ENCODE data around the gene MAK. TPM values are rescaled to one million over a fixed set of nuclear protein-coding genes. Genes with fewer than 3 reads are reported as not detected.

The MAK gene
- total and polyA plus RNA-seq, 4 donors, result 0.02 to 0.26 (median 0.13) TPM

- no peak for DNase-seq (ENCODE audit: low spot score)
- no peak overlapping the region for H3K4me3 ChIP-seq (ENCODE audit: low read depth in 1 of 3, low read length in 3 of 3)
- 84% methylated on average over 2 of the region's 2 CpGs for WGBS
- TF ChIP-seq ZBTB33 (IDR thresholded peaks at IDR 0.05) (no peak), HNF4G (IDR thresholded peaks at IDR 0.05) (no peak), RXRA (IDR thresholded peaks at IDR 0.05) (no peak), JUND (IDR thresholded peaks at IDR 0.05) (no peak), FOXA2 (IDR thresholded peaks at IDR 0.05) (no peak), HNF4A (conservative IDR thresholded peaks at IDR 0.05) (no peak), FOXA1 (IDR thresholded peaks at IDR 0.05) (no peak), CTCF (IDR thresholded peaks at IDR 0.05; ENCODE audit: low read depth, low read length, missing input control) (no peak), YY1 (IDR thresholded peaks at IDR 0.05) (no peak), NR2F2 (IDR thresholded peaks at IDR 0.05) (no peak), EGR1 (IDR thresholded peaks at IDR 0.05; ENCODE audit: low read depth in 2 of 2) (no peak), MAX (IDR thresholded peaks at IDR 0.05) (no peak), RAD21 (IDR thresholded peaks at IDR 0.05) (no peak), REST (IDR thresholded peaks at IDR 0.05) (no peak), SP1 (IDR thresholded peaks at IDR 0.05) (no peak), TAF1 (conservative IDR thresholded peaks at IDR 0.05) (no peak), ATF3 (IDR thresholded peaks at IDR 0.05) (no peak), GABPA (IDR thresholded peaks at IDR 0.05 in 1 of 2, conservative IDR thresholded peaks at IDR 0.05 in 1 of 2) (no peak)
- no peaks in the 10 kb centered on the region for H3K9me3 ChIP-seq (ENCODE audit: control insufficient read depth in 4 of 4, low read length in 3 of 4)
- H3K4me1 ChIP-seq (ENCODE audit: control insufficient read depth in 4 of 4, insufficient read depth in 4 of 4, low read length in 3 of 4), result no peaks in the 10 kb centered on the region
- H3K27me3 ChIP-seq (ENCODE audit: control insufficient read depth in 4 of 4, insufficient read depth in 4 of 4, low read length in 3 of 4), result no peaks in the 10 kb centered on the region
- no peak overlapping the region for H3K9ac ChIP-seq (ENCODE audit: low read depth in 1 of 2, low read length in 2 of 2)
- no peak overlapping the region for H3K27ac ChIP-seq (ENCODE audit: low read depth in 1 of 2, low read length in 2 of 2)
- H3K36me3 ChIP-seq (ENCODE audit: control insufficient read depth in 4 of 4, insufficient read depth in 3 of 4, low read depth in 1 of 4, low read length in 3 of 4), result no peaks in the 10 kb centered on the region
Measured at GRCh38 chr6:10861086-10861485, 22.7 kb upstream of the MAK start.

Measured in liver (tissue), 9 donors.